WTC11 (cell line): ENCODE data around the gene SPATA46. TPM values are rescaled to one million over a fixed set of nuclear protein-coding genes. Genes with fewer than 3 reads are reported as not detected.

ENCODE experiments used
- ATAC-seq: fragments of 200-7000 bp; cut with Tn5 transposase; 2 replicates; pipeline ENCODE4 v1.10.0; 2021; ENCODE audit warnings: mild to moderate bottlenecking, moderate library complexity
- CTCF ChIA-PET: fragments of 300-600 bp; sonication (Branson Sonifier 250); formaldehyde crosslinking; loops from one replicate; lab custom pipeline; 2021; ENCODE audit warnings: antibody characterized with exemption; lab: Charles Lee
- POLR2A ChIA-PET: fragments of 350-600 bp; sonication (Branson Sonifier 250); formaldehyde crosslinking; loops from one replicate; lab custom pipeline; 2021; ENCODE audit warnings: antibody characterized with exemption; lab: Charles Lee
- DNase-seq: peaks from one replicate; pipeline ENCODE4 v3.0.0; 2021; ENCODE audit warnings: low spot score
- H3K27ac Mint-ChIP-seq: 2 replicates; pipeline ENCODE4 v1.8.0; 2021; ENCODE audit warnings: mixed read lengths
- H3K27me3 Mint-ChIP-seq: 2 replicates; pipeline ENCODE4 v1.8.0; 2021; ENCODE audit warnings: low read depth, mild to moderate bottlenecking, moderate library complexity, mixed read lengths
- H3K36me3 Mint-ChIP-seq: 2 replicates; pipeline ENCODE4 v1.8.0; 2021; ENCODE audit warnings: mixed read lengths
- H3K4me1 Mint-ChIP-seq: 2 replicates; pipeline ENCODE4 v1.8.0; 2022; ENCODE audit warnings: mixed read lengths
- H3K4me3 Mint-ChIP-seq: 2 replicates; pipeline ENCODE4 v1.8.0; 2021; ENCODE audit warnings: mild to moderate bottlenecking, moderate library complexity, mixed read lengths
- H3K9me3 Mint-ChIP-seq: 2 replicates; pipeline ENCODE4 v1.8.0; 2021; ENCODE audit warnings: mixed read lengths
- CREB1 ChIP-seq: sonication (generic); formaldehyde crosslinking; IDR thresholded peaks from 2 replicates; pipeline ENCODE4 v1.8.0; 2023; ENCODE audit warnings: mild to moderate bottlenecking, missing genetic modification reagents
- ETV6 ChIP-seq: sonication (generic); formaldehyde crosslinking; IDR thresholded peaks from 2 replicates; pipeline ENCODE4 v1.8.1; 2022; ENCODE audit warnings: mild to moderate bottlenecking, missing genetic modification reagents
- JAZF1 ChIP-seq: fragments of 250-450 bp; sonication (Bioruptor Pico); IDR thresholded peaks from 2 replicates; pipeline ENCODE4 v1.9.0; 2021; ENCODE audit warnings: moderate library complexity, mild to moderate bottlenecking, inconsistent platforms
- MYBL2 ChIP-seq: sonication (generic); formaldehyde crosslinking; IDR thresholded peaks from 2 replicates; pipeline ENCODE4 v1.8.1; 2023; ENCODE audit warnings: mild to moderate bottlenecking, moderate library complexity, missing genetic modification reagents
- NFATC4 ChIP-seq: fragments of 250-450 bp; sonication (Bioruptor Pico); IDR thresholded peaks from 2 replicates; pipeline ENCODE4 v1.9.0; 2021; ENCODE audit warnings: mild to moderate bottlenecking
- NR2C2 ChIP-seq: sonication (generic); formaldehyde crosslinking; IDR thresholded peaks from 2 replicates; pipeline ENCODE4 v1.8.0; 2022; ENCODE audit warnings: mild to moderate bottlenecking, missing genetic modification reagents
- PRRX2 ChIP-seq: fragments of 250-450 bp; sonication (Bioruptor Pico); IDR thresholded peaks from 2 replicates; pipeline ENCODE4 v1.8.0; 2021; ENCODE audit warnings: mild to moderate bottlenecking
- RELA ChIP-seq: sonication (generic); formaldehyde crosslinking; IDR thresholded peaks from 2 replicates; pipeline ENCODE4 v1.8.1; 2022; ENCODE audit warnings: missing genetic modification reagents, mild to moderate bottlenecking, borderline replicate concordance
- SMAD4 ChIP-seq: sonication (generic); formaldehyde crosslinking; IDR thresholded peaks from 2 replicates; pipeline ENCODE4 v1.8.0; 2022; ENCODE audit warnings: mild to moderate bottlenecking, missing genetic modification reagents
- TCF7 ChIP-seq: sonication (generic); formaldehyde crosslinking; IDR thresholded peaks from 2 replicates; pipeline ENCODE4 v1.8.0; 2022; ENCODE audit warnings: mild to moderate bottlenecking, low read depth, missing genetic modification reagents, moderate library complexity
- TP53 ChIP-seq: sonication (generic); formaldehyde crosslinking; IDR thresholded peaks from 2 replicates; pipeline ENCODE4 v1.8.1; 2023; ENCODE audit warnings: mild to moderate bottlenecking, missing genetic modification reagents
- ZNF396 ChIP-seq: fragments of 250-450 bp; sonication (Bioruptor Pico); IDR thresholded peaks from 2 replicates; pipeline ENCODE4 v1.8.0; 2021; ENCODE audit warnings: mild to moderate bottlenecking, moderate library complexity, borderline replicate concordance
- total RNA-seq: library from RNA; stranded (reverse); gene quantifications from 3 replicates; pipeline ENCODE4 v1.2.3, GENCODE V29; 2021
- TF ChIP-seq, protein P1 (sequence below): sonication (generic); formaldehyde crosslinking; IDR thresholded peaks from 2 replicates; pipeline ENCODE4 v1.8.1; 2023; ENCODE audit warnings: mild to moderate bottlenecking, missing genetic modification reagents
- TF ChIP-seq, protein P2 (sequence below): sonication (generic); formaldehyde crosslinking; IDR thresholded peaks from 2 replicates; pipeline ENCODE4 v1.8.1; 2023; ENCODE audit warnings: mild to moderate bottlenecking, missing genetic modification reagents, moderate library complexity
- TF ChIP-seq, protein P3 (sequence below): sonication (generic); formaldehyde crosslinking; conservative IDR thresholded peaks from 2 replicates; pipeline ENCODE4 v1.8.1; 2023; ENCODE audit warnings: mild to moderate bottlenecking, low read depth, missing genetic modification reagents, moderate library complexity
- TF ChIP-seq, protein P4 (sequence below): sonication (generic); formaldehyde crosslinking; IDR thresholded peaks from 2 replicates; pipeline ENCODE4 v1.8.0; 2022; ENCODE audit warnings: mild to moderate bottlenecking, missing genetic modification reagents
- TF ChIP-seq, protein P5 (sequence below): fragments of 250-450 bp; sonication (Bioruptor Pico); conservative IDR thresholded peaks from 2 replicates; pipeline ENCODE4 v1.9.0; 2021; ENCODE audit warnings: mild to moderate bottlenecking
- TF ChIP-seq, protein P6 (sequence below): sonication (generic); formaldehyde crosslinking; IDR thresholded peaks from 2 replicates; pipeline ENCODE4 v1.8.1; 2023; ENCODE audit warnings: mild to moderate bottlenecking, missing genetic modification reagents
- TF ChIP-seq, protein P7 (sequence below): fragments of 250-450 bp; sonication (Bioruptor Pico); IDR thresholded peaks from 2 replicates; pipeline ENCODE4 v1.8.0; 2021; ENCODE audit warnings: mild to moderate bottlenecking
- TF ChIP-seq, protein P8 (sequence below): fragments of 200-600 bp; IDR thresholded peaks from 2 replicates; pipeline ENCODE4 v1.8.0; 2022; ENCODE audit warnings: antibody characterized with exemption

The SPATA46 gene
- total RNA-seq, 1 experiment from 2014 or later = not detected

DNA sequence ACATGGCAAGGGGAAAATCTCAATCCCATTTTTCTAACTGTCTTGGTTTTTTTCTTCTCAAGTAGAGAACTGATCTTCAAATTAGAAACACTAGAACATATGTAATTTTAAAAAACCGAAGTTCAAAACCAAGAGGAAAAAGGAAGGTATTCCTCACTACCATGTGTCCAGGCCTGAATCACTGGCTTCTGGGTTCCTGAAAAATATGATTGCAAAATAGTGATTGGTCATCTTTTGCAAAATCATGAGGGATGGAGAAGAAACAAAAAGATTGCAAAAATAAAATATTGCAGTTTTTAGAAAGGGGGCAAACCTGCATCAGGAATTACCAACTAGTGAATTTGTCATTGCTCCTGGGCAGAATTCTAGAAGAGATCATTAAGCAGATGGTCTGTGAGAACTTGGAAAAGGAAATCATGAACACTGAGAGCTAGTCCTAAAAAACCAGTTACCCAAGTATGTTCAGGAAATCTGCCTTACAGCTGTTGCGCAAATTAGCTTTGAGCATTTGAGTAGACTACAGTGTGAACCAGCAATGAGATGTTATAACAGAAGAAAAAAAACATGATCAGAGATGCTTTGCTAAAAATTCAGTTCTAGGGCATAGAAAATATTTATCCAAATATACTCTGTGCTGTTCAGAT, 49.4 kb downstream of the SPATA46 start:
- no peak for TF ChIP-seq MYBL2 (CRISPR knock-in tag)
- no peak for TF ChIP-seq NR2C2 (CRISPR knock-in tag)
- TF ChIP-seq, protein P1, sequence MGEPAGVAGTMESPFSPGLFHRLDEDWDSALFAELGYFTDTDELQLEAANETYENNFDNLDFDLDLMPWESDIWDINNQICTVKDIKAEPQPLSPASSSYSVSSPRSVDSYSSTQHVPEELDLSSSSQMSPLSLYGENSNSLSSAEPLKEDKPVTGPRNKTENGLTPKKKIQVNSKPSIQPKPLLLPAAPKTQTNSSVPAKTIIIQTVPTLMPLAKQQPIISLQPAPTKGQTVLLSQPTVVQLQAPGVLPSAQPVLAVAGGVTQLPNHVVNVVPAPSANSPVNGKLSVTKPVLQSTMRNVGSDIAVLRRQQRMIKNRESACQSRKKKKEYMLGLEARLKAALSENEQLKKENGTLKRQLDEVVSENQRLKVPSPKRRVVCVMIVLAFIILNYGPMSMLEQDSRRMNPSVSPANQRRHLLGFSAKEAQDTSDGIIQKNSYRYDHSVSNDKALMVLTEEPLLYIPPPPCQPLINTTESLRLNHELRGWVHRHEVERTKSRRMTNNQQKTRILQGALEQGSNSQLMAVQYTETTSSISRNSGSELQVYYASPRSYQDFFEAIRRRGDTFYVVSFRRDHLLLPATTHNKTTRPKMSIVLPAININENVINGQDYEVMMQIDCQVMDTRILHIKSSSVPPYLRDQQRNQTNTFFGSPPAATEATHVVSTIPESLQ (CRISPR knock-in tag) = no peak
- Mint-ChIP-seq H3K36me3 (no peaks in the 10 kb centered on the region), H3K27me3 (no peaks in the 10 kb centered on the region), H3K4me1 (no peaks in the 10 kb centered on the region; the same call in 1 of the 2 replicates), H3K4me3 (no peak overlapping the region), H3K27ac (no peak overlapping the region), H3K9me3 (no peaks in the 10 kb centered on the region)
- DNase-seq (no peak), ATAC-seq (no peak)
- ChIA-PET POLR2A (no interaction called here), CTCF (interaction anchor here (0.8 to 0.9 kb wide), 2 partner anchors 30 to 271 kb away, joined by 3 to 4 read pairs; no protein-coding TSS in a partner anchor)

DNA sequence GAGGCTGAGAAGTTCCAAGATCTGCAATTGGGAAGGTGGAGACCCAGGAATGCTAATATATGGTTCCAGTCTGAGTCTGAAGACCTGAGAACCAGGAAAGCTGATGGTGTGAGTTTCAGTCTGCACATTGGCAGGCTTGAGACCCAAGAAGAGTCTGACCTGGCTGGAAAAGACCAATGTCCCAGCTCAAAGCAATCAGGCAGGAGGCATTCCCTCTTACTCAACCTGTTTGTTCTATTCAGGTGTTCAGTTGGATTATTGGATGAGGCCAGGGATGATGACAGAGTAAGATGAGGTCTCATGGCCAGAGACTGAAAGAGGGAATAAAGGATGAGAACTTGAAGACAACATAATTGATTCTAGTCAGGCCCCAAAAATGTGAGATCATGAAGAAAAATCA, 50.1 kb downstream of the SPATA46 start:
- H3K27ac Mint-ChIP-seq = no peak overlapping the region
- CTCF ChIA-PET = no interaction called here
- no peaks in the 10 kb centered on the region for H3K36me3 Mint-ChIP-seq
- no peaks in the 10 kb centered on the region for H3K4me1 Mint-ChIP-seq
- H3K27me3 Mint-ChIP-seq = no peaks in the 10 kb centered on the region
- DNase-seq (no peak), ATAC-seq (no peak)
- no peak overlapping the region for H3K4me3 Mint-ChIP-seq
- H3K9me3 Mint-ChIP-seq = no peaks in the 10 kb centered on the region
- POLR2A ChIA-PET = no interaction called here
- TF ChIP-seq PRRX2 (CRISPR knock-in tag) = no peak
- TF ChIP-seq, protein P2, sequence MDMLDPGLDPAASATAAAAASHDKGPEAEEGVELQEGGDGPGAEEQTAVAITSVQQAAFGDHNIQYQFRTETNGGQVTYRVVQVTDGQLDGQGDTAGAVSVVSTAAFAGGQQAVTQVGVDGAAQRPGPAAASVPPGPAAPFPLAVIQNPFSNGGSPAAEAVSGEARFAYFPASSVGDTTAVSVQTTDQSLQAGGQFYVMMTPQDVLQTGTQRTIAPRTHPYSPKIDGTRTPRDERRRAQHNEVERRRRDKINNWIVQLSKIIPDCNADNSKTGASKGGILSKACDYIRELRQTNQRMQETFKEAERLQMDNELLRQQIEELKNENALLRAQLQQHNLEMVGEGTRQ (CRISPR knock-in tag) = no peak
- TF ChIP-seq, protein P3, sequence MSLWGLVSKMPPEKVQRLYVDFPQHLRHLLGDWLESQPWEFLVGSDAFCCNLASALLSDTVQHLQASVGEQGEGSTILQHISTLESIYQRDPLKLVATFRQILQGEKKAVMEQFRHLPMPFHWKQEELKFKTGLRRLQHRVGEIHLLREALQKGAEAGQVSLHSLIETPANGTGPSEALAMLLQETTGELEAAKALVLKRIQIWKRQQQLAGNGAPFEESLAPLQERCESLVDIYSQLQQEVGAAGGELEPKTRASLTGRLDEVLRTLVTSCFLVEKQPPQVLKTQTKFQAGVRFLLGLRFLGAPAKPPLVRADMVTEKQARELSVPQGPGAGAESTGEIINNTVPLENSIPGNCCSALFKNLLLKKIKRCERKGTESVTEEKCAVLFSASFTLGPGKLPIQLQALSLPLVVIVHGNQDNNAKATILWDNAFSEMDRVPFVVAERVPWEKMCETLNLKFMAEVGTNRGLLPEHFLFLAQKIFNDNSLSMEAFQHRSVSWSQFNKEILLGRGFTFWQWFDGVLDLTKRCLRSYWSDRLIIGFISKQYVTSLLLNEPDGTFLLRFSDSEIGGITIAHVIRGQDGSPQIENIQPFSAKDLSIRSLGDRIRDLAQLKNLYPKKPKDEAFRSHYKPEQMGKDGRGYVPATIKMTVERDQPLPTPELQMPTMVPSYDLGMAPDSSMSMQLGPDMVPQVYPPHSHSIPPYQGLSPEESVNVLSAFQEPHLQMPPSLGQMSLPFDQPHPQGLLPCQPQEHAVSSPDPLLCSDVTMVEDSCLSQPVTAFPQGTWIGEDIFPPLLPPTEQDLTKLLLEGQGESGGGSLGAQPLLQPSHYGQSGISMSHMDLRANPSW = no peak
- TF ChIP-seq TCF7 (CRISPR knock-in tag) = no peak
- TF ChIP-seq ZNF396 (CRISPR knock-in tag) = no peak
- TF ChIP-seq NFATC4 = no peak
- TF ChIP-seq, protein P4, sequence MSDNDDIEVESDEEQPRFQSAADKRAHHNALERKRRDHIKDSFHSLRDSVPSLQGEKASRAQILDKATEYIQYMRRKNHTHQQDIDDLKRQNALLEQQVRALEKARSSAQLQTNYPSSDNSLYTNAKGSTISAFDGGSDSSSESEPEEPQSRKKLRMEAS (CRISPR knock-in tag) = no peak
- TF ChIP-seq, protein P5, sequence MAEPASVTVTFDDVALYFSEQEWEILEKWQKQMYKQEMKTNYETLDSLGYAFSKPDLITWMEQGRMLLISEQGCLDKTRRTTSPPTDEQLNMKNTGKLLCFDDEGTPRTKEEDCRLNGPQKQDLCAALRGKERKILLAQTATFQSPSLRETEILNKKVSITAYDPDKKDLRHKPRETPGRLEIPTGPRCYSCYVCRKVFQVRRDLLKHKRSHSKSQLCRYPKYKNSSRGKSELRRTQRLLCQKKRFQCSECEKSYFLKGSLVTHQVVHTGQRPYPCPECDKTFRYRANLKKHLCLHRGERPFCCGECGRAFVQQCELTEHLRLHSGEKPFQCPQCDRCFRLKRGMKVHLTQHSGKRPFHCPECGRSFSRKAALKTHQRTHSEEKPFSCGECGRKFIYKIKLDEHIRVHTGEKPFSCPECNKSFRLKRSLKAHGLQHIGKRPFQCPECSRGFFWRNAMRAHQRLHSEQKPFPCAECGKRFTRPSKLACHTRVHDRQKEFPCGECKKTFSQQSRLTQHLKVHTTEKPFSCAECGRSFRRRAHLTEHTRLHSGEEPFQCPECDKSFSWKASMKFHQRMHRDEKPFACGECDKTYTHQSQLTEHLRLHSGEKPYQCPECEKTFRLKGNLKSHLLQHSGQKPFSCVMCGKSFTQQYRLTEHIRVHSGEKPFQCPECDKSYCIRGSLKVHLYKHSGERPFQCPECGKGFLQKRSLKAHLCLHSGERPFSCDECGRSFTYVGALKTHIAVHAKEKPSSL (CRISPR knock-in tag) = no peak
- TF ChIP-seq, protein P6, sequence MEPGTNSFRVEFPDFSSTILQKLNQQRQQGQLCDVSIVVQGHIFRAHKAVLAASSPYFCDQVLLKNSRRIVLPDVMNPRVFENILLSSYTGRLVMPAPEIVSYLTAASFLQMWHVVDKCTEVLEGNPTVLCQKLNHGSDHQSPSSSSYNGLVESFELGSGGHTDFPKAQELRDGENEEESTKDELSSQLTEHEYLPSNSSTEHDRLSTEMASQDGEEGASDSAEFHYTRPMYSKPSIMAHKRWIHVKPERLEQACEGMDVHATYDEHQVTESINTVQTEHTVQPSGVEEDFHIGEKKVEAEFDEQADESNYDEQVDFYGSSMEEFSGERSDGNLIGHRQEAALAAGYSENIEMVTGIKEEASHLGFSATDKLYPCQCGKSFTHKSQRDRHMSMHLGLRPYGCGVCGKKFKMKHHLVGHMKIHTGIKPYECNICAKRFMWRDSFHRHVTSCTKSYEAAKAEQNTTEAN (CRISPR knock-in tag) = no peak
- no peak for TF ChIP-seq ETV6
- no peak for TF ChIP-seq RELA (CRISPR knock-in tag)
- TF ChIP-seq, protein P7, sequence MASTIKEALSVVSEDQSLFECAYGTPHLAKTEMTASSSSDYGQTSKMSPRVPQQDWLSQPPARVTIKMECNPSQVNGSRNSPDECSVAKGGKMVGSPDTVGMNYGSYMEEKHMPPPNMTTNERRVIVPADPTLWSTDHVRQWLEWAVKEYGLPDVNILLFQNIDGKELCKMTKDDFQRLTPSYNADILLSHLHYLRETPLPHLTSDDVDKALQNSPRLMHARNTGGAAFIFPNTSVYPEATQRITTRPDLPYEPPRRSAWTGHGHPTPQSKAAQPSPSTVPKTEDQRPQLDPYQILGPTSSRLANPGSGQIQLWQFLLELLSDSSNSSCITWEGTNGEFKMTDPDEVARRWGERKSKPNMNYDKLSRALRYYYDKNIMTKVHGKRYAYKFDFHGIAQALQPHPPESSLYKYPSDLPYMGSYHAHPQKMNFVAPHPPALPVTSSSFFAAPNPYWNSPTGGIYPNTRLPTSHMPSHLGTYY (CRISPR knock-in tag) = no peak
- TF ChIP-seq JAZF1 (CRISPR knock-in tag) = no peak
- TF ChIP-seq TP53 = no peak
- no peak for TF ChIP-seq SMAD4 (CRISPR knock-in tag)
- TF ChIP-seq, protein P8, sequence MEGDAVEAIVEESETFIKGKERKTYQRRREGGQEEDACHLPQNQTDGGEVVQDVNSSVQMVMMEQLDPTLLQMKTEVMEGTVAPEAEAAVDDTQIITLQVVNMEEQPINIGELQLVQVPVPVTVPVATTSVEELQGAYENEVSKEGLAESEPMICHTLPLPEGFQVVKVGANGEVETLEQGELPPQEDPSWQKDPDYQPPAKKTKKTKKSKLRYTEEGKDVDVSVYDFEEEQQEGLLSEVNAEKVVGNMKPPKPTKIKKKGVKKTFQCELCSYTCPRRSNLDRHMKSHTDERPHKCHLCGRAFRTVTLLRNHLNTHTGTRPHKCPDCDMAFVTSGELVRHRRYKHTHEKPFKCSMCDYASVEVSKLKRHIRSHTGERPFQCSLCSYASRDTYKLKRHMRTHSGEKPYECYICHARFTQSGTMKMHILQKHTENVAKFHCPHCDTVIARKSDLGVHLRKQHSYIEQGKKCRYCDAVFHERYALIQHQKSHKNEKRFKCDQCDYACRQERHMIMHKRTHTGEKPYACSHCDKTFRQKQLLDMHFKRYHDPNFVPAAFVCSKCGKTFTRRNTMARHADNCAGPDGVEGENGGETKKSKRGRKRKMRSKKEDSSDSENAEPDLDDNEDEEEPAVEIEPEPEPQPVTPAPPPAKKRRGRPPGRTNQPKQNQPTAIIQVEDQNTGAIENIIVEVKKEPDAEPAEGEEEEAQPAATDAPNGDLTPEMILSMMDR = no peak
- TF ChIP-seq CREB1 (CRISPR knock-in tag) = no peak
